DMS153 treated with DMSO at 0.1 percent for 48 hours (cell line): ENCODE measurements around the gene KCTD13.
A peak's percentile ranks its signal among the peaks of the same experiment; 100 is the strongest.
"Not testable (repeated sequence)": the region's sequence is repeated elsewhere in the genome, so short reads cannot be mapped to it uniquely, and the experiment has no call there.

Experiments
- DNase-seq: peaks from one replicate; lab custom pipeline; 2025; ENCODE audit not compliant: unreplicated experiment; lab: John Stamatoyannopoulos, UW

The KCTD13 gene

DNA sequence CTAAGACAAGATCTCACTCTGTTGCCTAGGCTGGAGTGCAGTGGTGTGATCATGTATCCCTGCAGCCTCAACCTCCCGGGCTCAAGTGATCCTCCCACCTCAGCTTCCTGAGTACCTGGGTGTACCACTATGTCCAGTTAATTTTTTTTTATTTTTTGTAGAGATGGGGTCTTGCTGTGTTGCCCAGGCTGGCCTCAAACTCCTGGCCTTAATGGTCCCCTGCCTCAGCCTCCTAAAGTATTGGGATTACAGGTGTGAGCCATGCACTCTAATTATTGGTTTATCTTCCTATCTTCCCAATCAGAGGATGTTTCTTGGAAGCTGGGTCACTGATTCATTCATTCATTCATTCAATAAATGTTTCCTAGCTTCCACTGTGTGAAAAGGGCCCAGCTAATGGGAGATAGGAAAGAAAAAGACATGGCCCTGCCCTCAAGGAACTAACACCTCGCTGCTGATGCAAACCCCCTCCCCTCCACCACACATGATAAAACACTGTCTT is 17.3 kb downstream of the KCTD13 start:
- DNase-seq: no peak

DNA sequence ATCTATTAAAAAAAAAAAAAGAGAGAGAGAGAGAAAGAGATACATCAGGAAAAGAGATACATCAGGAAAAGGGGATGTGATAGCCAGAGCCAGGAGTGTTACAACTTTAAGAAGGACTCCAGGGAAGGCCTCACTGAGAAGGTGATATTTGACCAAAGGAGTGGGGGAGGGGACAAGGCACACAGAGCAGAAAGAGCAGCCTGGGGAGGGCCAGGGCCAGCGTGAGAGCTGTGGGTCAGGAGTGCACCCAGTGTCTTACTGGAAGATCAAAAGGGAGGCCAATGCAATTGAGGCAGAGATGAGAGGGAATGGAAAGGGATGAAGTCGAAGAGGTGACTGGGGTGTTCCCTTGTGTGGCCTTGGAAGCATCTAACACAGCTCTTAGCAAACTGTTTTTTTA is 18.1 kb downstream of the KCTD13 start:
- DNase-seq: no peak

DNA sequence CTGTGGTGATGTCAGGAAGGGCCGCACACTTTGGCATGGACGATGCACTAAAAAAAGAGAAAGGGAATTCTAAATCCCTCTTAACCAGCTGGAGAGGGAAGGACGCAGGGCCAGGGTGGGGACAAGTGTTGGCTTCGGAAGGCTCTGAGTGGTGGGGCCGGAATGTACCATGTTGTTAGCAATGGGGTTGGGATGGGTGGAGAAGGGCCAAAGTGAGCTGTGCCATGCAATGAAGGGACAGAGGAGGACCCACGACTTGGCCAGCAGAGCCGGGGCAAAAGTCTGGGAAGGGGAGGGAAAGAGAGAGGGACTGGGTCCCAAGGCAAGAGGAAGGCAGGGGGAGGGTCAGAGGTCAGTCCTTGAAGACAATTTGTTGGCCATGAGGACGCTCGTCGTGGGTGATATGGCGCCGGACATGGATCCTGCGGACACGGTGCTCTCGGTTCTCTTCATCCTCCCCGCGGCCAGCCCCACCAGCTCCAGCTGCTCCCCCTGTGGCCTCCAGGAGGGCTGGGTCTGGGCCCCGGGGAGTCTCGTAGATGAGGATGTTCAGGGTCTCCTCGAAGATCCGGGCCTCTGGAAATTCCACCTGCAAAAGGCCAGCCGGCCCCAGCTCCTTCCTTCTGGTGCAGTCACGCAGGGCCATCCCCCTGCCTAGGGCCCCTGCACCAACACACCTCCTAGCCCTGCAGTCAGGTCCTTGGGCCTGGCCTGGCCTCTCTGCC is 19.3 kb downstream of the KCTD13 start:
- DNase-seq: no peak

DNA sequence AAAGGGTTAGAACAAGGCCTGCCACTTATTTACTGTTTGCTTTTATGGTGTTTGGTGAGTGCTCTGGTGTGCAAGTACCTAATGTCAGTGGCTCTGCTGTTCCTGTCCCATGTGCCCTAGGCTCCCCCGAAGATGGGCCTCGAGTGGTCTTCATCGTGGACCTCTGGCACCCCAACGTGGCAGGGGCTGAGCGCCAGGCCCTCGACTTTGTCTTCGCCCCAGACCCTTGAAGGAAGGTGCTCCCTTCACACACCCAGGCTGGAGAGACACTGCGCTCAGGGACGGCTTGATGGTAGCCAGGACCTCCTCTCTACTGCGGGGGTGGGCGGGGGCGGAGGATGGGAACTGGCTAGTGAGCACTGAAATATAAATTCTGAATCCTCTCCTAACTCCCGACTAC is 20.4 kb downstream of the KCTD13 start:
- DNase-seq: no peak

DNA sequence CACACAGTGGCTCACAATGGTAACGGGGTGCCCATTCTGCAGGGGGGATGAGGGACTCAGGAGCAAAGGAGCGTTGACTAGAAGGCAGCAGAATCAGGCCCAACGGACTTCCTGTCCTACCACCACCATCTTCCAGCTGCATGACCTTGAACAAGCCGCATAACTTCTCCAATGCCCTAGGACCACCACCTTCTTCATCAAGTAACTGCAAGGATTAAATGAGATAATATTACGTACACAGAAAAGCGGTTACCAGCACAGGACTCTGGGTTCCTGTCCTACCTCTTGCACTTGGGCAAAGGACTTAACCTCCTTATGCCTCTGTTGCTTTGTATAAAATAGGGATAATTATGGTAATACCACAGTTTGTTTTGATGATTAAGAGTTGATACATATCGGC is 21.1 kb downstream of the KCTD13 start:
- no peak for DNase-seq

DNA sequence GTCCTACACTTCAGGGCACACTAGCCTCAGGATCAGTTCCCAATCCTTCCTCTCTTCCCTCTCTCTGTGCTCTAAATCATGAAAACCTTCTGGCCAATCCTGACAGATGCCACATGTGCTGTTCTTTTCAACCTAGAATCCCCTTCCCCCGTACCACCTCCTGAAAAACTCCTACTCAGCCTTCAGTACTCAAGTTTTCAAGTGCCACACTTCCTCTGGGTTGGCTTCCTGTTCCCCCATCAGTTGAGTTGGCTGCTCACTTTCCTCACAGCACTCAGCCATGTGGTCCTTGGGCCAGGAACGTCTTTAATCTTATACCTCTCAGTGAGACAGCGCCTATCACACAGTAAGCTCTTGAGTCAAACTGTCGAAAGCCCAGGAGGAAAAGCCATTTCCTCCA is 22.4 kb downstream of the KCTD13 start:
- no peak for DNase-seq

DNA sequence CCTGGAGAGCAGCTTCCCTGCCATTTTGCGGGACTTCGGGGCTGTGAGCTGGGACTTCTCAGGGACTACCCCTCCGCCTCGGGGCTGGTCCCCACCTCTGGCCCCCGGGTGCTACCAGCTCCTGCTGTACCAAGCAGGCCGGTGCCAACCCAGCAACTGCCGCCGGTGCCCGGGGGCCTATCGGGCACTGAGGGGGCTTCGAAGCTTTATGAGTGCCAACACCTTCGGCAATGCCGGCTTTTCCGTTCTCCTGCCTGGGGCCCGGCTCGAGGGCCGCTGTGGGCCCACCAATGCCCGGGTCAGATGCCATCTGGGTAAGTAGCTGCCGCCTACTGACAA is 24.4 kb downstream of the KCTD13 start:
- DNase-seq: no peak

DNA sequence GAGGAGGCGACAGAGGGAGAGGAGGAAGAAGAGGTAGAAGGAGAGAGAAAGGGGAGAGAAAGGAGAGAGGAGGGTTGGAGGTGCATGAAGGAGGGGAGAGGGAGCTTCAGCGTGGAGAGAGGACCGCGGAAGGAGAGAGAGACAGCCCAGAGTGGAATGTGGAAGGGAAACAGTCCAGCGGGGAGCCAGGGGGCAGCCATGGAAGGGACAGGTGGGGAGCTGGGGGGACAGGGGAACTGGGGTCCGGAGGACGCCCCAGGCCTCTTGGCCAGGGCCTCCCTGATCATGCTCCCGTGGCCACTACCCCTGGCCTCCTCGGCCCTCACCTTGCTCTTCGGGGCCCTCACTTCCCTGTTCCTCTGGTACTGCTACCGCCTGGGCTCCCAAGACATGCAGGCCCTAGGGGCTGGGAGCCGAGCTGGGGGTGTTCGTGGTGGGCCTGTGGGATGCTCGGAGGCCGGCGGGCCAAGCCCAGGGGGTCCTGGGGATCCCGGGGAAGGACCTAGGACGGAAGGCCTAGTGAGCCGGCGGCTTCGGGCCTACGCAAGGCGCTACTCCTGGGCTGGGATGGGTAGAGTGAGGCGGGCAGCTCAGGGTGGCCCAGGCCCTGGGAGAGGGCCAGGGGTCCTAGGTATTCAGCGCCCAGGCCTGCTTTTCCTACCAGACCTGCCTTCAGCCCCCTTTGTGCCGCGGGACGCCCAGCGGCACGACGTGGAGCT is 25.0 kb downstream of the KCTD13 start:
- no peak for DNase-seq

DNA sequence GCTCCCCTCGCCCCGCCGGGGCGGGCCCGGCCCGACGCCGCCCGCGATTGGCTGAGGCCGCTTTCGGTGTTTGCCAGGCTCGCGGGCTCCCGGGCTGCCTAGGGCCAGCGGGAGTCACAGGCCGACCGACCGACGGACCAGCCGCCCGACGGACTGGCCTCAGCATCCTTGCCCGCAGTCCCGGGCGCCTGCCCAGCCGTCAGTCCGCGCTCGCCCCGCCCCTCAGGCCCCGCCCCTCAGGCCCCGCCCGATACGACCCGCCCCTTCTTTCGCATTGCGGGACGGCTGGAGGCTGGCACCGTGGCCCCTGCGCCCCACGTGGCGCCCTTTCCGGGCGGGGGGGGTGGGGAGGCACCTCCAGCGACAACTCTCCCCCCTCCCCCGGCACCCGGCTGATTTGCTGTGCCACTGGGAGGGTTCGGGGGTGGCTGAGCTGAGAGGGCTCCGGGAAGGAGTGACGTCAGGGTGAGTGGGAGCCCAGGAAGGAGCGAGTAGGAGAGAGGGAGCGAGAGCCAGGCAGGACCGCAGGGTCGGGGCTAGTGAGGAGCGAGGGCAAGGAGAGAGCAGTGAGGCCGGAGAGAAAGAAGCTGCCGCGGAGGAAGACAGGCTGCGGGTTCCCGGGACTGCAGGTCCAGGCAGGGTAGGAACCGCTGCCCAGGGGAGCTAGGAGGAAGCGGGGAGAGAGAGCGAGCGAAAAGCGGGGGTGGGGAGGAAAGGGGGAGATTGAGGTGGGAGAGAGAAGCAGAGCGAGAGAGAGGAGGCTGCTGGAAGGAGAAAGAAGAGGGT is 25.7 kb downstream of the KCTD13 start, which contains the start of gene ASPHD1:
ASPHD1 (plus strand) TSS at position 387 of the 786 bp plus-strand sequence. CDS start 484 bp downstream, outside the sequence.
- DNase-seq: peak; percentile 78

DNA sequence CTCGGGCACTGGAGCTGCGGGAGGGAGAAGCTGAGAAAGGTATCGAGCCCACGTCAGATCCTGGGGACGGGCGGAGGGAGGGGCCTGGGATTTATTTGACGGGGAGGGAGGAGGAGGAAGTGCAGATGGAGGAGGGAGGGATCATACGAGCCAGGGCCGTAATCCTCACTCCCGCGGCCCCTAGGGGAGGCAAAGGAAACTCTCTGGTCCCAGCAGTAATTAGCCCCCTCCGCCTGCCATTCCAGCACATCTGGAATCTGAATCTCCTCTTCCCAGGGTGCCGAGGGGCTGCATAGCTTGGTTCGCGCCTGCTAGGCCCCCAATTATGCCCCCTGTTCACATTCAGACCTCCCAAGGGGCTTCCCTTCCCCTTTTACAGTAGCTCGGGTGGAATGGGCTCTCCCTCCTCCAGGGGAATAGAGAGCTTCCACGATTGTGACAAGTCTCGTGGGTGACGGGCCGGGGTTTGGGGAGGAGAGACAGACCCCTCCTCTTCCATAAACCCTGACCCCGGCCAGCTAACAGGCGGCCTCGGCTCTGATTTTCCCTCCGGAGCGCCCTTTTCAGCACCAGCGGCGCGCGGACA is 26.4 kb downstream of the KCTD13 start, which contains the start of gene SEZ6L2:
SEZ6L2 (minus strand) TSS at position 35 of the 586 bp plus-strand sequence. CDS start 531 bp downstream, outside the sequence.
- peak; percentile 97 for DNase-seq

DNA sequence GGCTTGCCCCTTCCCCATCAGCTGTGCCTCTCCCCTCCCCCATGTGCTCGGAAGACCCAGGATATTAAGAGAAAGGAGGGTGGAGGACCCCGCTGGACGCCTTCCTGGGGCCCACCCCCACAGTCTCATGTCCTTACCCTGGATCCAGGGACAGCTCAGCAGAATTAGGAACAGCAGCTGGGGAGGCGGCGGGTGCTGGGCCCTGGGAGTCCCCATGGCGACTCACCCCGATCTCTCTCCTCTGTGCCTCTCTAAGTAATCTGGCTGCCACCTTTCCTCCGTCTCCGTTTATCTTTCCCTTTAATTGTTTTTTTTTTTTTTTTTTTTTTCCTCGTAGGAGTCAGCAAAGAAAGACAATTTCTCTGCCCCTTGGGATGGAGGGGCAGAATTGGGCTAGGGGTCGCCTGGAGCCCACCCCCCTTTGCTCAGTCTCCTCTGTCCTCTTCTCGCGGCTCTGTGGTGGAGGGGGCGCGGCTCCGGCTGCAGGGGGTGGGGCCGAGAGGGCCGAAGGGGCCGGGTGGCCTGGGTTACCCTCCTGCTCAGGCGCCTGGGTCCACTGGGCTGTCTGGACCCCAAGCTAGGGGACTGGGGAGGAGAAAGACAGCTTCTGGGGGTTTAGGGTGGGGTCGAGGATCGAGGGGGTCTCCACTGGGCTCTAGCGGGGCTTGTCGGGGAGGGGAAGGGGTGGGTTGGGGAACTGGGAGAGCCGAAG is 27.1 kb downstream of the KCTD13 start:
- peak; percentile 60 for DNase-seq

DNA sequence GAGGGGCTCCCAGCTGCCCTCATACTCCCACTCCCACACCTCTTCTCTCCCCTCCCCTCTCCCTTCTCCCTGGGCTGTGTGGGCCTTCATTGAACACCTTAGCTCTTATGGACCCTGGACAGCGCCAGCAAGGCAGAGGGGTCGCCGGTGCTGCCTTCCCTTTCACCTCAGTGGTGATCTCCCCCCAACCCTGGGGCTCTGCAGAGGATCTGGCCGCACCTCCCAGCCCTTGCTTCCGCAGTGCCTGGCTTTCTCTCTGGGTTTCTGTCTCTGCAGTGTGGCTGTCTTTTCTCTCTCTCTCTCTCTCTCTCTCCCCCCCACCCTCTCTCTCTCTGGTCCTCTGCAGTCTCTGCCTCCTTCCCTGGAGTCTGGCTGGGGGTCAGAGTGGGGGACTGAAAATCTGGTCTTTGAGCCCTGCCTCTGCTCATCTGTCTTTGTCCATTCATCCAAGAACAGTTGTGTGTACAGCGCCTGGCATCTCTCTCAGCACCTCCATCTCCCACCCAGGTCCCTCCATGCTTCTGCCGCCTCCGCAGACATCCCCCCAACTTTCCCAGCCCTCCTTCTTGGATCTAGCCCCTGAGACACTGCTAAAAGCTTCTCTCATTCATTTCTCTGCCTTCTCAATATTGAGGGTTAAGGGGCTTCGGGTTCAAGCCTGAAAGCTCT is 27.8 kb downstream of the KCTD13 start:
- no peak for DNase-seq

DNA sequence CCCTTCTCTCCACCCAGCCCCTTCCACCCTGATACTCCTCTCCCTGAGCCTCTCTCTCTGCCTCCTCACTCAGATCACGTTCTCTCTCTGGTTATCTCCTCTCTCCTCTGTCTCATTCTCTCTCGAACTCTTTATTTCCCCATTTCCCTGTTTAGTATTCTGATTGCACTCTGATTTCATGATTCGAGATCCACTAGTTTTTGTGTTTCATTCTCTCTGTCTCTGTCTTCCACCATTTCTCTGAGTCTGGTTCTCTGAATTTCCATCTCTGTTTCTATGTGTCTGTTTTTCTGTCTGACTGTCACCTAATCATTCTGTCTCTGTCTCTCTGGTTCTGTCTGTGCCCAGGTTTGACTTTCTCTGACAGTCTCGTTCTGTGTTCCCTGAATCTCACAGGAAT is 28.7 kb downstream of the KCTD13 start:
- no peak for DNase-seq

DNA sequence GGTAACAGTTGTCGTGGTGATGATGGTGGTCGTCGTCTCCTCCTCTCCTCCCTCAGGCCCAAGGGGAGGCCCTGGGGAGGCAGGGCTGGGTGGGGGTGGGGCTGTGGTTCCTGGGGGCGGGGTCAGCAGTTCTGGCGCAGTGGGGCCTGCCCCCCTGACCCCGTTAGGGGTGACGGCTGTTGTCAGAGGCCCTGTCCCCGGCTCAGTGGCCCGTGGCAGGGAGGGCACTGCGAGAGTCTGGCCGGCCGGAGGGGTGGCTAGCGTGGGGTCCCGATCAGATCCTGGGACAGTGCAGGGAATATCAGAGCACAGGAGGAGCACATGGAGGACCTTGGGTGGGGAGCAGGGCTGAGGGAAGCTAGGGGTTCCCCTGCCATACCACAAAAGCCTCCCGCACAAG is 29.2 kb downstream of the KCTD13 start:
- DNase-seq: no peak

DNA sequence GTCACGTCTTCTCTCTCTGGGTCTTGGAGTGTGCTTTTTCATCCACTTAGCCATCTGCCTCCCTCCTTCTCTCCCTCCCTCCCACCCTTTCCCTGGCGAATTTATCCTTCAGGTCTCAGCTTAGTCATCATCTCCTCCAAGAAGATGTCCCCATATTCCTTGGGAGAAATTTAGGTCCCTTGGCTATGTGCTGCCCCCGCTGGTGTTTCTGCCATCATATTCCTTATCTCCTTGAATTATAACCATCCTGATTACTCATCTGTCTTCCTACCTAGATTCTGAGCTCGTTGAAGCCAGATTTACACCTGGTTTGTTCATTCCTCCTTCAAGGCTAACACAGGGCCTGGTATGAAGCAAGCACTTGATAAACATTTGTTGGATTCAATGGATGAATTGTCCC is 31.7 kb downstream of the KCTD13 start:
- no peak for DNase-seq

DNA sequence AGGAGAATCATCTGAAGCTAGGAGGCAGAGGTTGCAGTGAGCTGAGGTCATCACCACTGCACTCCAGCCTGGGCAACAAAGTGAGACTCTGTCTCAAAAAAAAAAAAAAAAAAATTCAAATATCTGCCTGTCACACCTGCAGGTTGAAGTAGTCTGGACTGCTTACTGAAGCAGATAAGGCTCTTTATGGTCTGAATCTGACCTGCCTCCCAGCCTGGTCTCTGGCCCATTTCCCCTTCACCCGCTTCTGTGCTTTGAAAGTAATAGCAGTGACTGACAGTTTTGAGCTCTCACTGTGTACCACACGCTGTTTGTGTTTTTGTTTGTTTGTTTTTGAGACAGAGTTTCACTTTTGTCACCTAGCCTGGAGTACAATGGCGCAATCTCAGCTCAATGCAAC is 32.5 kb downstream of the KCTD13 start:
- no peak for DNase-seq

DNA sequence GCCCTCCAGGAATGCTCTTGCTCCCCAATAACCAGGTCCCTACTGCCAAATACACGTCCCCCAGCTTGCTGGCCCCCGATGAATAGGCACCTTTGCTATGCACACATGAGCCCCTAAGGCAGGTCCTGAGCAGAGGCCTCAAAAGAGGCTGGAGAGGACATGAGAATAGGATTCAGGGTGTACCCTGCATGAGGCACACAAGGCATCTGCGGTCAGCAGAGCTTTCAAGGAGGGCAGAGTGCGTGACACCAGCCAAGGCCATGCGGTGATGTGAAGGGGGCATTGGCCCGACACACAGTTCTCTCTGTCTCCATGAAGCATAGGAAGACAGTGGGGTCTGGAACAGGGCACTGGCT is 33.6 kb downstream of the KCTD13 start:
- no peak for DNase-seq

DNA sequence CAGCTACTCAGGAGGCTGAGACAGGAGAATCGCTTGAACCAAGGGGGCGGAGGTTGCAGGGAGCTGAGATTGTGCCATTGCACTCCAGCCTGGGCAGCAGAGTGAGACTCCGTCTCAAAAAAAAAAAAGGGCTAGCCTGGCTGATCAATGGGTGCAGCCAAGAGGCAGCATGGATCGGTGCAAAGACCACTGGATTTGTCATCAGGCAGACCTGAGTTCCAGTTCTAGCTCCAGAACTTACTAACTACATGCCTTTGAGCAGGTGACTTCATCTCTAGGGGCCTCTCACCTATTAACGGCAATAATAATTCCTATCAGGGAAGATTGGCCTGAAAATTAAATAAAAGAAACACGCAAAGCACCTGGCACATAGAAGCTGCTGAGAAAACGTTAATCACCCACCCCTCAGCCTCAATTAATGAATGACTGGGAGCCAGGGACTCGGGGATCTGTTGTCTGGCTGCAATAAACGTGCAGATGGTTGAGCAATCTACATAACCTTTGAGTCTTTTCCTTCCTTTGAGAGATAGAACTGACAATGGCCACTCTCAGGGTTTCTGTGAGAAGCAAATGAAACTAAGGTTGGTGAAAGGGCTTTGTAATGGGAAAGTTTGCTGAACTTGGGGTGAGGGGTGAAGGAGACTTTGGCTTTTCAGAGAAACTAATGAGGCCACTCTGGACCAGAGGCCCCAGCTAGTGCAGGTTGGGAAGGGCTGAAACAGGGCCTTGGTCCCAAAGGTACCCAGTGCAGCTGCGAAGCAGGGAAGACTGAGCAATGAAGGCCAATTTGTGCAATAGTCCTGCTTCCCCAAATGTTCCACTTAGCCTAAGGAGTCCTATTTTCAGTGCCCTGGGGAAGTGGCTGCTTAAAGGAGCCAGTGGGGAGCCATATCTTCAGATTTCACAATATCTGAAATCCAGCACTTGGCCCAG is 34.2 kb downstream of the KCTD13 start:
- DNase-seq: no peak

DNA sequence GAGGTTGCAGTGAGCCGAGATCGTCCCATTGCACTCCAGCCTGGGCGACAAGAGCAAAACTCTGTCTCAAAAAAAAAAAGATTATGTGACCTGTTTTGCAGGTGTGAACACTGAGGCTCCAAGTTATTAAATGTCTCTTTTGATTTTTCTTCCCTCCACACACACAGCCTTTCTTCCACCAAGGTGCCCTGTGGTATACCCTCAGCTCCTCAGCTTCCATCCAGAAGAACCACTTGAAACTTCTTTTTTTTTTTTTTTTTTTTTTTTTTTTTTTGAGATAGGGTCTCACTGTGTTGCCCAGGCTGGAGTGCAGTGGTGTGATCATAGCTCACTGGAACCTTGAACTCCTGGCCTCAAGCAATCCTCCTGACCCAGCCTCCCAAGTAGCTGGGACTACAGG is 36.7 kb downstream of the KCTD13 start:
- not testable (repeated sequence) for DNase-seq
